Endothelial cell of umbilical vein (primary cell): ENCODE data around the gene LY6G6C. TPM values are rescaled to one million over a fixed set of nuclear protein-coding genes. Genes with fewer than 3 reads are reported as not detected.

Experiments
- BruUV-seq: library from RNA; stranded (reverse); fragments of 400-500 nt; replicated peaks from 2 replicates; lab custom pipeline; 2021; lab: Mats Ljungman, UMichigan
- CTCF ChIA-PET: fragments of 300-600, 350-600 bp; sonication (Branson Sonifier 250); formaldehyde crosslinking; loops from one replicate; lab custom pipeline; 2021; ENCODE audit warnings: antibody characterized with exemption, inconsistent platforms; lab: Charles Lee
- POLR2A ChIA-PET: fragments of 300-600, 350-600 bp; sonication (Branson Sonifier 250); formaldehyde crosslinking; loops from one replicate; lab custom pipeline; 2021; ENCODE audit warnings: antibody characterized with exemption, inconsistent platforms; lab: Charles Lee
- DNase-seq: peaks from one replicate; pipeline ENCODE4 v3.0.0-alpha.2; 2011; ENCODE audit warnings: low read depth, low spot score
- FAIRE-seq: peaks from 2 replicates; lab custom pipeline; 2011; peaks lifted over from hg19 to GRCh38; lab: Jason Lieb, UNC
- H2AFZ ChIP-seq: 2 replicates; pipeline ENCODE4 v1.6.0; 2012; ENCODE audit warnings: low read depth, low read length, control low read depth, inconsistent platforms
- H3K27ac ChIP-seq: 2 replicates; pipeline ENCODE4 v1.5.1; 2011; ENCODE audit warnings: low read depth, mild to moderate bottlenecking, control low read depth, low read length, moderate library complexity; ENCODE audit not compliant: insufficient read depth
- H3K27me3 ChIP-seq, 2 experiments: 2 replicates each; pipeline versions ENCODE4 v1.6.0 to v1.6.1; 2011; ENCODE audit warnings: low read length in 2 of 2, mixed read lengths in 1 of 2; ENCODE audit not compliant: control insufficient read depth in 2 of 2, insufficient read depth in 2 of 2
- H3K36me3 ChIP-seq, 2 experiments: 2 replicates in 1 of 2; 3 replicates in 1 of 2; pipeline ENCODE4 v1.5.1; 2011; ENCODE audit warnings: low read length in 2 of 2, mild to moderate bottlenecking in 1 of 2, moderate library complexity in 1 of 2; ENCODE audit not compliant: control insufficient read depth in 2 of 2, insufficient read depth in 2 of 2; ENCODE audit errors: extremely low read depth in 1 of 2
- H3K4me1 ChIP-seq: 3 replicates; pipeline ENCODE4 v1.5.1; 2011; ENCODE audit warnings: mild to moderate bottlenecking, low read length; ENCODE audit not compliant: control insufficient read depth, insufficient read depth; ENCODE audit errors: extremely low read depth
- H3K4me2 ChIP-seq: 2 replicates; pipeline ENCODE4 v1.6.1; 2011; ENCODE audit warnings: low read length, control low read depth, mixed read lengths; ENCODE audit not compliant: insufficient read depth
- H3K4me3 ChIP-seq, 3 experiments: fragments of 200-600 bp in 1 of 3; sonication (generic), shearing (Covaris generic) in 1 of 3; replicated peaks in 1 of 3; 2 replicates each; pipeline ENCODE4 v1.5.1; 2011 to 2016; ENCODE audit warnings: control low read depth in 3 of 3, low read length in 3 of 3, mild to moderate bottlenecking in 2 of 3, inconsistent platforms in 1 of 3, low read depth in 1 of 3, moderate library complexity in 1 of 3; ENCODE audit not compliant: insufficient read depth in 1 of 3
- H3K79me2 ChIP-seq: 2 replicates; pipeline ENCODE4 v1.6.0; 2012; ENCODE audit warnings: low read length, inconsistent platforms; ENCODE audit not compliant: control insufficient read depth, insufficient read depth
- H3K9ac ChIP-seq: replicated peaks from 2 replicates; pipeline ENCODE3; 2011; ENCODE audit warnings: low read length, control low read depth; ENCODE audit not compliant: insufficient read depth; ENCODE audit errors: extremely low read depth
- H3K9me1 ChIP-seq: replicated peaks from 3 replicates; pipeline ENCODE4 v1.6.0; 2011; ENCODE audit warnings: mild to moderate bottlenecking, low read length; ENCODE audit not compliant: control insufficient read depth, insufficient read depth; ENCODE audit errors: extremely low read depth
- H3K9me3 ChIP-seq: replicated peaks from 2 replicates; pipeline ENCODE4 v1.5.1; 2012; ENCODE audit warnings: low read length, inconsistent platforms; ENCODE audit not compliant: control insufficient read depth, insufficient read depth
- H4K20me1 ChIP-seq: replicated peaks from 2 replicates; pipeline ENCODE3; 2011; ENCODE audit warnings: mild to moderate bottlenecking, low read length; ENCODE audit not compliant: control insufficient read depth, insufficient read depth; ENCODE audit errors: extremely low read depth
- CTCF ChIP-seq, 2 donors: IDR thresholded peaks; 1 replicate in 1 of 2; 2 replicates in 1 of 2; pipeline ENCODE4 v1.5.1; 2011; ENCODE audit warnings: low read length in 2 of 2, mild to moderate bottlenecking in 2 of 2, moderate library complexity in 2 of 2, control low read depth in 1 of 2, inconsistent platforms in 1 of 2, low read depth in 1 of 2; ENCODE audit not compliant: insufficient read depth in 1 of 2; ENCODE audit errors: extremely low read depth in 1 of 2
- EZH2 ChIP-seq: IDR thresholded peaks from 2 replicates; pipeline ENCODE4 v1.6.1; 2012; ENCODE audit warnings: borderline replicate concordance, low read depth, mild to moderate bottlenecking, moderate library complexity, low read length, inconsistent platforms; ENCODE audit not compliant: severe bottlenecking
- FOS ChIP-seq: IDR thresholded peaks from 2 replicates; pipeline ENCODE4 v1.6.1; 2011; ENCODE audit warnings: mild to moderate bottlenecking, low read length, moderate library complexity, borderline replicate concordance; ENCODE audit not compliant: insufficient read depth
- GATA2 ChIP-seq: IDR thresholded peaks from 2 replicates; pipeline ENCODE4 v1.7.0; 2011; ENCODE audit warnings: low read depth, mild to moderate bottlenecking, moderate library complexity, mixed read lengths, low read length; ENCODE audit not compliant: insufficient read length, insufficient read depth
- JUN ChIP-seq: IDR thresholded peaks from 2 replicates; pipeline ENCODE4 v1.6.1; 2011; ENCODE audit warnings: borderline replicate concordance, low read depth; ENCODE audit not compliant: insufficient read length, insufficient read depth
- MYC ChIP-seq: IDR thresholded peaks from one replicate; pipeline ENCODE4 v1.6.1; 2011; ENCODE audit warnings: mild to moderate bottlenecking, low read depth, low read length
- POLR2A ChIP-seq: IDR thresholded peaks from 2 replicates; pipeline ENCODE4 v1.6.1; 2012; ENCODE audit warnings: low read depth, mild to moderate bottlenecking, control low read depth, low read length
- POLR2AphosphoS5 ChIP-seq: IDR thresholded peaks from 2 replicates; pipeline ENCODE4 v1.6.1; 2012; ENCODE audit warnings: low read depth, mild to moderate bottlenecking, control low read depth, low read length, moderate library complexity; ENCODE audit not compliant: insufficient read depth
- dilution Hi-C: fragments of 300-500 bp; cut with MboI; formaldehyde crosslinking; loops from one replicate; pipeline ENCODE4 v1.15.0; 2019; ENCODE audit warnings: low sequenced_read_pairs; ENCODE audit not compliant: extremely low pct_ligation_motif_present
- intact Hi-C: fragments of 100-400 bp; cut with micrococcal nuclease; formaldehyde crosslinking; loops from one replicate; pipeline ENCODE4 v1.10.0; 2022
- polyA plus RNA-seq, 4 experiments: library from polyadenylated mRNA; depleted of rRNA in 3 of 4; stranded (reverse) in 3 of 4; unstranded in 1 of 4; fragments of >200 nt; gene quantifications; 2 replicates each; pipeline versions ENCODE4 v1.2.1 to v1.2.3, GENCODE V29; 2011 to 2012; ENCODE audit warnings: missing spikeins in 1 of 4
- total RNA-seq: library from RNA; stranded (reverse); gene quantifications from 2 replicates; pipeline ENCODE4 v1.2.3, GENCODE V29; 2021
- TF ChIP-seq, protein P1 (sequence below): IDR thresholded peaks from 2 replicates; pipeline ENCODE4 v1.6.1; 2011; ENCODE audit not compliant: insufficient read depth, insufficient read length

LY6G6C gene
- total and polyA plus RNA-seq, 2 donors (not counting 3 experiments of a cell fraction or from before 2014, with no cell fraction given): 0.33 TPM; not detected in 1

- Histone ChIP-seq H3K27me3 (no peaks in the 10 kb centered on the region), H3K4me1 (peaks cover 10% of the 10 kb centered on the region), H2AFZ (no peak overlapping the region), H3K79me2 (no peaks in the 10 kb centered on the region), H3K27ac (no peak overlapping the region), H3K9ac (no peak overlapping the region), H3K36me3 (peaks cover 0 to 37% of the 10 kb centered on the region in 2 experiments), H3K9me3 (no peaks in the 10 kb centered on the region), H4K20me1 (no peaks in the 10 kb centered on the region), H3K4me3 (no peak overlapping the region), H3K9me1 (no peaks in the 10 kb centered on the region), H3K4me2 (no peak overlapping the region)
- no peak for DNase-seq
- intact Hi-C loops (no loop called here), dilution Hi-C loops (no loop called here)
- ChIA-PET CTCF (no interaction called here), POLR2A (no interaction called here)
- FAIRE-seq: no peak
- TF ChIP-seq JUN: no peak
- TF ChIP-seq, protein P1, sequence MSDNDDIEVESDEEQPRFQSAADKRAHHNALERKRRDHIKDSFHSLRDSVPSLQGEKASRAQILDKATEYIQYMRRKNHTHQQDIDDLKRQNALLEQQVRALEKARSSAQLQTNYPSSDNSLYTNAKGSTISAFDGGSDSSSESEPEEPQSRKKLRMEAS: no peak
- no peak for TF ChIP-seq POLR2A
- no peak for TF ChIP-seq POLR2AphosphoS5
- no peak for TF ChIP-seq MYC
- no peak for TF ChIP-seq GATA2
- no peak for TF ChIP-seq EZH2
- no peak for TF ChIP-seq FOS
- no peak for TF ChIP-seq CTCF (IDR thresholded peaks at IDR 0.05; ENCODE audit: extremely low read depth in 1 of 2, insufficient read depth in 1 of 2, low read depth in 1 of 2, low read length in 2 of 2)
- no TSS peak for BruUV-seq
Measured at GRCh38 chr6:31687860-31688693, 33.5 kb downstream of the LY6G6C start.
